Natural killer cell treated with Interleukin-12 subunit alpha and Interleukin-12 subunit beta and Interleukin-15 and Interleukin-18, amount 100 ng/mL, for 72 hours (primary cell): Measurements from ENCODE around the gene TFB2M. TPM values are rescaled to one million over a fixed set of nuclear protein-coding genes. Genes with fewer than 3 reads are reported as not detected.

Source experiments
- ATAC-seq, 2 donors: fragments of 150-1000 bp; cut with Tn5 transposase in 1 of 2; sonication (Bioruptor Pico), chemical (Tn5 transposase) in 1 of 2; 2 replicates each; pipeline ENCODE4 v1.10.0; 2021
- DNase-seq: peaks from one replicate; pipeline ENCODE4 v3.0.0; 2022; ENCODE audit warnings: low spot score
- H3K27ac Mint-ChIP-seq, 2 donors: 1 replicate in 1 of 2; 2 replicates in 1 of 2; pipeline ENCODE4 v1.8.0; 2022; ENCODE audit warnings: mixed read lengths in 2 of 2, mild to moderate bottlenecking in 1 of 2, moderate library complexity in 1 of 2
- H3K27me3 Mint-ChIP-seq, 2 donors: 1 replicate in 1 of 2; 2 replicates in 1 of 2; pipeline ENCODE4 v1.8.0; 2022; ENCODE audit warnings: mixed read lengths in 2 of 2
- H3K36me3 Mint-ChIP-seq: one replicate; pipeline ENCODE4 v1.8.0; 2022; ENCODE audit warnings: mixed read lengths
- H3K4me1 Mint-ChIP-seq, 2 donors: 1 replicate in 1 of 2; 2 replicates in 1 of 2; pipeline ENCODE4 v1.8.0; 2022; ENCODE audit warnings: low read depth in 2 of 2, mixed read lengths in 2 of 2, mild to moderate bottlenecking in 1 of 2
- H3K4me3 Mint-ChIP-seq: one replicate; pipeline ENCODE4 v1.8.0; 2022; ENCODE audit warnings: mixed read lengths
- H3K9me3 Mint-ChIP-seq: 2 replicates; pipeline ENCODE4 v1.8.0; 2022; ENCODE audit warnings: mixed read lengths
- total RNA-seq, 2 donors: library from RNA; stranded (reverse); gene quantifications; one replicate each; pipeline ENCODE4 v1.2.3, GENCODE V29; 2022

The TFB2M gene
- total RNA-seq, 2 donors from 2014 or later: 15.7 to 20.3 TPM

- ATAC-seq: no peak
- H3K9me3 Mint-ChIP-seq: no peaks in the 10 kb centered on the region
- no peaks in the 10 kb centered on the region for H3K36me3 Mint-ChIP-seq
- peaks cover 2 to 5% of the 10 kb centered on the region in 2 donors for H3K4me1 Mint-ChIP-seq
- no peak overlapping the region for H3K27ac Mint-ChIP-seq
- no peak for DNase-seq
- H3K27me3 Mint-ChIP-seq: no peaks in the 10 kb centered on the region
- no peak overlapping the region for H3K4me3 Mint-ChIP-seq
Measured at GRCh38 chr1:246559310-246559709, 6.8 kb downstream of the TFB2M start.

DNA sequence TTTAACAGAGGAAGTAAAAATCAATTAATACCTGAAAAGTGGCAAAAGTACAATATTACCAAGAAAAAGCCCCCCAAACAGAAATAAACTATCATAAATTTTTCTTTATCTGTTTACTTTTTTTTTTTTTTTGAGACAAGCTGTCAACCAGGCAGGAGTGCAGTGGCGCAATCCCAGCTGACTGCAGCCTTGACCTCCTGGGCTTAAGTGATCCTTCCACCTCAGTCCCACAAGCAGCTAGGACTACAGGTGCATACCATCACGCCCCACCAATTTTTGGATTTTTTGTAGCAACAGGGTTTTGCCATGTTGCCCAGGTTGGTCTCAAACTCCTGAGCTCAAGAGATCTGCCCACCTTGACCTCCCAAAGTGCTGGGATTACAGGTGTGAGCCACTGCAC lies 8.0 kb downstream of the TFB2M start:
- Mint-ChIP-seq H3K36me3 (no peaks in the 10 kb centered on the region), H3K27me3 (no peaks in the 10 kb centered on the region), H3K9me3 (no peaks in the 10 kb centered on the region), H3K27ac (no peak overlapping the region), H3K4me3 (no peak overlapping the region), H3K4me1 (peaks cover 2 to 5% of the 10 kb centered on the region in 2 donors)
- ATAC-seq (no peak), DNase-seq (no peak)

- Mint-ChIP-seq H3K36me3 (peaks cover 9% of the 10 kb centered on the region), H3K4me3 (no peak overlapping the region), H3K9me3 (no peaks in the 10 kb centered on the region), H3K4me1 (peaks cover 0 to 4% of the 10 kb centered on the region in 2 donors), H3K27me3 (no peaks in the 10 kb centered on the region), H3K27ac (no peak overlapping the region)
- DNase-seq (no peak), ATAC-seq (no peak)
Measured at GRCh38 chr1:246554201-246554600, 11.9 kb downstream of the TFB2M start.

- no peaks in the 10 kb centered on the region for H3K27me3 Mint-ChIP-seq
- no peaks in the 10 kb centered on the region for H3K9me3 Mint-ChIP-seq
- no peak for DNase-seq
- no peak for ATAC-seq
- no peak overlapping the region for H3K4me3 Mint-ChIP-seq
- H3K36me3 Mint-ChIP-seq: peaks cover 13% of the 10 kb centered on the region
- H3K27ac Mint-ChIP-seq: no peak overlapping the region
- peaks cover 0 to 4% of the 10 kb centered on the region in 2 donors for H3K4me1 Mint-ChIP-seq
Measured at GRCh38 chr1:246552110-246552509, 14.0 kb downstream of the TFB2M start.

- Mint-ChIP-seq H3K27ac (no peak overlapping the region), H3K4me3 (no peak overlapping the region), H3K4me1 (peaks cover 0 to 4% of the 10 kb centered on the region in 2 donors), H3K36me3 (peaks cover 13% of the 10 kb centered on the region), H3K9me3 (no peaks in the 10 kb centered on the region), H3K27me3 (no peaks in the 10 kb centered on the region)
- no peak for DNase-seq
- ATAC-seq: no peak
Measured at GRCh38 chr1:246550402-246550801, 15.7 kb downstream of the TFB2M start.

DNA sequence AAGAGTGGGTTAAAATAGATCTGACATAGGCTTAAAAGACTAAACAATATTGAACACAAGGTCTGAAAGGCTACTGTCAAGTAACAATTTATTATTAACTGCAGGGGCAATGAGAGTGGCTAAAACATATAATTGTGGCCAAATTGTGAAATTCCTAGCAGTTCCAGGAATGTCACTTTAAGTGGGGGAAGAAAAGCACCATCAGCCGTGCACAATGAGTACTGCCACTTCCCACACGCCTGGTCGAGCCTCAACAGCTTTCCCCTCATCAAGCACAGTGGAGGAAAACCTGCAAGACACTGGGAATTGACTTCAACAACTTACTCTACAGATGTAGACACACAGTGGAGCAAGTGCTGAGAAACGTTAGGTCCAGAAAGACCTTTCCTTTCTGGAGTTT lies 16.4 kb downstream of the TFB2M start:
- peaks cover 0 to 4% of the 10 kb centered on the region in 2 donors for H3K4me1 Mint-ChIP-seq
- no peak for ATAC-seq
- H3K36me3 Mint-ChIP-seq: peaks cover 13% of the 10 kb centered on the region
- no peak overlapping the region for H3K4me3 Mint-ChIP-seq
- H3K27ac Mint-ChIP-seq: no peak overlapping the region
- no peaks in the 10 kb centered on the region for H3K9me3 Mint-ChIP-seq
- H3K27me3 Mint-ChIP-seq: no peaks in the 10 kb centered on the region
- no peak for DNase-seq

GRCh38 chr1:246544001-246544400 lies 22.1 kb downstream of the TFB2M start:
- peaks cover 11% of the 10 kb centered on the region for H3K36me3 Mint-ChIP-seq
- no peak for ATAC-seq

DNA sequence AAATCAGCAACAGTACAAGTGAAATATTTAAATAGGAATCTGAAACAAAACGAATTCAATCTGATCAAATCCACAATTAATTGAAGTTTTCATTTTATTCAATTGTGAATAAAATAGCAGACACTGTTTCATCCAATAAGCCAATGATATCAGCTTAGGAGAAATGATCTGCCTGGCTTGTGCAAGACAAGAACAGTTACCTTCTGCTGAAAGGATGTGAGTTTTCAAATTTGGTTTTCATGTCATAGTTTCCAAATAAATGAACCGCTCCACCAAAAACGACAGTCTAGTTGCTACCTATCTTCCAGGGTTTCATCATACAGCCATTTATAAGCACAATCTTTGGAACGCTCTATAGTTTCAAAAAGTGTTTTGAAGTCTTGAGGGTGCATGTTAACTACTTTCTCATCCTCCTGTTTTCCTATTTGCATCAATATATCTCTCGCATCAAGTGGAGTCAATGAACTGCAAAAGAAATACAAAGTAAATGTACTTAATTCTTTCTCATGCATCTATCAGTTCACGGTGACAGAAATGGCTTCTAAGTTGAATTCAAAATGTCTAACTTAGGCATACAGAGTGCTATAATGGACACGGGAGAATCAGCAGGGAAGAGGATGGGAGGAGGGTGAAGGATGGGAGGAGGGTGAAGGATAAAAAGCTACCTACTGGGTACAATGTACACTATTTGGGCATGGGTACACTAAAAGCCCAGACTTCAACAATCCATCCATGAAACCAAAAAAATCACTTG lies 25.1 kb downstream of the TFB2M start:
- ATAC-seq (no peak), DNase-seq (no peak)
- H3K27ac Mint-ChIP-seq: no peak overlapping the region
- no peaks in the 10 kb centered on the region for H3K9me3 Mint-ChIP-seq
- no peak overlapping the region for H3K4me3 Mint-ChIP-seq
- H3K4me1 Mint-ChIP-seq: no peaks in the 10 kb centered on the region
- H3K36me3 Mint-ChIP-seq: peaks cover 7% of the 10 kb centered on the region
- no peaks in the 10 kb centered on the region for H3K27me3 Mint-ChIP-seq

More at GRCh38 chr1:246544001-246544400, 22.1 kb downstream of the TFB2M start:
- Mint-ChIP-seq H3K4me1 (no peaks in the 10 kb centered on the region), H3K27me3 (no peaks in the 10 kb centered on the region), H3K27ac (no peak overlapping the region), H3K4me3 (no peak overlapping the region), H3K9me3 (no peaks in the 10 kb centered on the region)
- no peak for DNase-seq

DNA sequence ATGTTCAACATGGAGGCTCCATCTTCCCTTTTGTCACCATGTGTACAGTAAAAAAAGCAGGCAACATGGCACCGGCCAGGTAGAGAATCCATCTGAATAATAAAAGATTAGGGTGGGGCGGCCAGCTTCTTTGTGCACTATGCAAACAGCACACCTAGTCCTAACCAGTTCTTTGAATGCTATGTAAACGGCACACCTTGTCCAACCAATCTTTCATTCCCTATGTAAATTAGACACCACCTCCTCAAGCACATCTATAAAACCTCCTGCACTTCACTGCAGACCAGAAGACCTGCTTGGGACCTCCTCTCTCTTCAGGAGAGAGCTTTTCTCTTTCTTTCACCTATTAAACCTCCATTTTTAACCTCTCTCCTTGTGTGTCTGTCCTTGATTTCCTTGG lies 28.2 kb downstream of the TFB2M start:
- Mint-ChIP-seq H3K27me3 (no peaks in the 10 kb centered on the region), H3K4me1 (no peaks in the 10 kb centered on the region), H3K27ac (peak overlapping the region in 1 of 2 donors; percentile 63), H3K4me3 (no peak overlapping the region), H3K36me3 (no peaks in the 10 kb centered on the region), H3K9me3 (no peaks in the 10 kb centered on the region)
- no peak for DNase-seq
- ATAC-seq: no peak

GRCh38 chr1:246537441-246537840 lies 28.6 kb downstream of the TFB2M start:
- DNase-seq: no peak
- no peak overlapping the region for H3K4me3 Mint-ChIP-seq
- no peaks in the 10 kb centered on the region for H3K9me3 Mint-ChIP-seq
- H3K27ac Mint-ChIP-seq: no peak overlapping the region
- H3K4me1 Mint-ChIP-seq: no peaks in the 10 kb centered on the region
- no peak for ATAC-seq
- no peaks in the 10 kb centered on the region for H3K36me3 Mint-ChIP-seq
- no peaks in the 10 kb centered on the region for H3K27me3 Mint-ChIP-seq

GRCh38 chr1:246534114-246534513 lies 31.9 kb downstream of the TFB2M start:
- H3K27me3 Mint-ChIP-seq: no peaks in the 10 kb centered on the region
- DNase-seq (no peak), ATAC-seq (no peak)
- peaks cover 0 to 4% of the 10 kb centered on the region in 2 donors for H3K4me1 Mint-ChIP-seq
- H3K4me3 Mint-ChIP-seq: no peak overlapping the region
- H3K9me3 Mint-ChIP-seq: peaks cover 2% of the 10 kb centered on the region
- no peak overlapping the region for H3K27ac Mint-ChIP-seq
- H3K36me3 Mint-ChIP-seq: no peaks in the 10 kb centered on the region

GRCh38 chr1:246533371-246533905 lies 32.6 kb downstream of the TFB2M start:
- Mint-ChIP-seq H3K27me3 (no peaks in the 10 kb centered on the region), H3K27ac (no peak overlapping the region), H3K4me1 (peaks cover 3 to 8% of the 10 kb centered on the region in 2 donors), H3K36me3 (no peaks in the 10 kb centered on the region), H3K4me3 (no peak overlapping the region), H3K9me3 (peaks cover 3% of the 10 kb centered on the region)
- ATAC-seq (no peak), DNase-seq (no peak)

GRCh38 chr1:246532519-246532918 lies 33.5 kb downstream of the TFB2M start:
- Mint-ChIP-seq H3K4me1 (peaks cover 12 to 17% of the 10 kb centered on the region in 2 donors), H3K4me3 (no peak overlapping the region), H3K27me3 (no peaks in the 10 kb centered on the region)

DNA sequence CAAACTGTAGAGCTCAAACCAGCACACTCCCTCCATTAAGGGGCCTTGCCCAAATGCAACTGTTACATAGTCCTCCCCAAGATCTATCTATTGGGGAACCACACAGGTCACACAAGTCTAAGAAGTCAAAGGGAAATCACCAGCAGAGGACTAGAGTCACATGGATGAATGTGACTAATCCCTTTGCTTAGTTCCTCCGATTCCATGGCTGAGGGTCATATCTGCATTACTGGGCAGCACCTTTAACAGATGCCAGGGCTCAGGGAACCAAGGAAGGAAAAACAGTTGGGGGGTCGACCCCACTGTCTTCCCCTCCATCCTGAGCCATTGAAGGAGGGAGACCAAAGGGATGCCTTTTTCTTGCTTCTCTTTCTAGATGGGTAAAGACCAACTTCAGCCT lies 35.6 kb downstream of the TFB2M start:
- Mint-ChIP-seq H3K36me3 (no peaks in the 10 kb centered on the region), H3K27me3 (no peaks in the 10 kb centered on the region), H3K4me1 (peaks cover 17 to 26% of the 10 kb centered on the region in 2 donors), H3K27ac (no peak overlapping the region), H3K4me3 (no peak overlapping the region), H3K9me3 (peaks cover 3% of the 10 kb centered on the region)
- no peak for DNase-seq
- no peak for ATAC-seq

More at GRCh38 chr1:246532519-246532918, 33.5 kb downstream of the TFB2M start:
- Mint-ChIP-seq H3K36me3 (no peaks in the 10 kb centered on the region), H3K9me3 (peaks cover 3% of the 10 kb centered on the region), H3K27ac (no peak overlapping the region)
- ATAC-seq (no peak), DNase-seq (no peak)
